Sigmoid colon (tissue), 4 donors: Measurements from ENCODE around the gene ARHGAP42.

Source experiments
- POLR2A ChIP-seq, 2 donors: fragments of 450-650 bp; IDR thresholded peaks; one replicate each; pipeline ENCODE4 v1.6.1; 2016; ENCODE audit warnings: antibody characterized with exemption in 2 of 2, mild to moderate bottlenecking in 2 of 2, moderate library complexity in 2 of 2
- POLR2AphosphoS5 ChIP-seq, 4 donors: sonication (generic); formaldehyde crosslinking; IDR thresholded peaks; one replicate each; pipeline ENCODE4 v1.6.1; 2017; ENCODE audit warnings: antibody characterized with exemption in 4 of 4

DNA sequence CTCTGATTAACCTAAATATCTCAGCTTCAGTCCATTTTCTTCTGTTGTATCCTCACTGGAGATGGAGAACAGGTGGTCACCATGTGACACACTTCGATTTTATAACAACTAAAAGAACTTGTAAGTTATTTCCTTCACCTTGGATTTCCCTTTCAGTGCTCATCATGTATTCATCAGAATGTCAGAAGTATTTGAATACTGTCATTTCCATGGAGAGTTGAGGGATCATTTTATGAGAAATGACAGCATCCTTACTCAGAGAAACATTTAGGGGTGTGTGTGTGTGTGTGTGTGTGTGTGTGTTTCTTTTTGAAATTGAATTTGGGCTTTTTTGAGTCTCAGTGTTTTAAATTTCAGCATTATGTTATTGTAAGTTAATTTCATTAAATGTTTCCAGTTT is 205.8 kb downstream of the ARHGAP42 start:
- TF ChIP-seq POLR2AphosphoS5 (IDR thresholded peaks at IDR 0.05) = no peak
- TF ChIP-seq POLR2A (IDR thresholded peaks at IDR 0.05) = no peak
